22Rv1 (cell line): ENCODE measurements around the gene POMGNT2.

Source experiments
- H3K27ac ChIP-seq: fragments of 450-650 bp; 2 replicates; pipeline ENCODE4 v1.5.1; 2017
- CTCF ChIP-seq: fragments of 450-650 bp; IDR thresholded peaks from 2 replicates; pipeline ENCODE4 v1.5.1; 2017; ENCODE audit warnings: mild to moderate bottlenecking
- ZFX ChIP-seq: fragments of 450-650 bp; IDR thresholded peaks from 2 replicates; pipeline ENCODE4 v1.6.1; 2017; ENCODE audit warnings: antibody characterized with exemption, borderline replicate concordance

Gene POMGNT2

DNA sequence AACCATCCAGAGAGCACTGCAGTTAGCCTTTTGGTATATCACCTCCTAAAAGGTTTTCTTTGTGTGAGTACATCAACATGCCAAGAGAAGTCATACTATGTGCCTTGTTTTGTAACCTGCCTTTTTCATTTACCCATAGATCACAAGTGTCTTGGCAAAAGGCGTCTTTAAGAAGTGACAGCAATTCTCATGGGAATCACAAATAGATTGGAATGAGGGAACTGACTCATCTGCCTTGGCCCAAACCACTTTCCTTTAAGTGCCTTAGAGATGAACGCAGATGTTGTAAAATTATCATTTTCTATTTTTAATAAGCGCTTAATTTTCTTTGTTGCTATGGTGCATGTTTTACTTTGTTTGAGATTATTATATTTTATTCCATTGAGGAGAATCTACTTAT is 20.7 kb upstream of the POMGNT2 start:
- no peak overlapping the region for H3K27ac ChIP-seq
- TF ChIP-seq ZFX (no peak), CTCF (no peak)

DNA sequence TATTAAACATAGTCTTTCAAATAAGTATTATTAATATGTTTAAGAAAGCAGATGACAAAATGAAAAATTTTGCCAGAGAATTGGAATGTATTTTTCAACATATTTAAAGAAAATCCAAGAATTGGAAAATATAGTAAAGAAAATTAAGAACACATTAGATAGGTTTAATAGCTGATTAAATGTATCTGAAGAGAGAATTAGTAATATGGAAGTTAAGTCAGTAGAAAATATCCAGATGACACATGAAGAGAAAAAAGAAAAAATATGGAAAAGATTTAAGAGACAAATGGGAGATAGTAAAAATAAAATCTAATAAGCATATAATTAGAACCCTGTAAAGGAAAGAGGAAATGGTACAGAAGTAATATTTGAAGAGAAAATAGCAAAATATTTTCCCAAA is 18.0 kb upstream of the POMGNT2 start:
- TF ChIP-seq ZFX (no peak), CTCF (no peak)
- no peak overlapping the region for H3K27ac ChIP-seq

- no peak overlapping the region for H3K27ac ChIP-seq
- no peak for TF ChIP-seq ZFX
- no peak for TF ChIP-seq CTCF
Observed at GRCh38 chr3:43120937-43121336, 15.1 kb upstream of the POMGNT2 start.

- TF ChIP-seq ZFX (no peak), CTCF (no peak)
- no peak overlapping the region for H3K27ac ChIP-seq
Observed at GRCh38 chr3:43117257-43117656, 11.4 kb upstream of the POMGNT2 start.

GRCh38 chr3:43113671-43114070 is 7.8 kb upstream of the POMGNT2 start:
- TF ChIP-seq CTCF (no peak), ZFX (no peak)

GRCh38 chr3:43106293-43106628 is 382 bp upstream of the POMGNT2 start:
- H3K27ac ChIP-seq: no peak overlapping the region; the same call in 1 of the 2 replicates
- TF ChIP-seq CTCF (no peak), ZFX (no peak)

More at GRCh38 chr3:43113671-43114070, 7.8 kb upstream of the POMGNT2 start:
- no peak overlapping the region for H3K27ac ChIP-seq

GRCh38 chr3:43104660-43105595 is 951 bp downstream of the POMGNT2 start:
- no peak for TF ChIP-seq CTCF
- no peak for TF ChIP-seq ZFX

More at GRCh38 chr3:43104660-43105595, 951 bp downstream of the POMGNT2 start:
- H3K27ac ChIP-seq: no peak overlapping the region
